Parathyroid adenoma (tissue), 2 donors: ENCODE results near the gene ATP2B1.

Experiments used
- H2AFZ ChIP-seq: fragments of 300-600 bp; sonication (generic); one replicate; pipeline ENCODE4 v1.7.0; 2017; ENCODE audit warnings: antibody characterized with exemption, mild to moderate bottlenecking
- H3K27ac ChIP-seq: fragments of 300-600 bp; sonication (generic); one replicate; pipeline ENCODE4 v1.7.0; 2017
- H3K27me3 ChIP-seq: fragments of 300-600 bp; sonication (generic); one replicate; pipeline ENCODE4 v1.7.0; 2017; ENCODE audit warnings: low read length; ENCODE audit not compliant: control insufficient read depth, insufficient read depth
- H3K36me3 ChIP-seq: fragments of 300-600 bp; sonication (generic); one replicate; pipeline ENCODE4 v1.7.0; 2017; ENCODE audit warnings: low read length; ENCODE audit not compliant: control insufficient read depth, insufficient read depth
- H3K4me1 ChIP-seq: fragments of 300-600 bp; sonication (generic); one replicate; pipeline ENCODE4 v1.7.0; 2017; ENCODE audit warnings: control low read depth
- H3K4me2 ChIP-seq: fragments of 300-600 bp; sonication (generic); one replicate; pipeline ENCODE4 v1.7.0; 2017; ENCODE audit warnings: low read length
- H3K4me3 ChIP-seq: fragments of 300-600 bp; sonication (generic); one replicate; pipeline ENCODE4 v1.7.0; 2017; ENCODE audit warnings: low read depth, low read length
- H3K79me2 ChIP-seq: fragments of 300-600 bp; sonication (generic); one replicate; pipeline ENCODE4 v1.7.0; 2017; ENCODE audit warnings: control low read depth
- H3K9ac ChIP-seq: fragments of 300-600 bp; sonication (generic); one replicate; pipeline ENCODE4 v1.7.0; 2017; ENCODE audit warnings: mild to moderate bottlenecking
- H3K9me3 ChIP-seq: fragments of 300-600 bp; sonication (generic); one replicate; pipeline ENCODE4 v1.7.0; 2017; ENCODE audit warnings: low read length; ENCODE audit not compliant: control insufficient read depth
- TF ChIP-seq, protein P1 (sequence below): fragments of 300-600 bp; sonication (generic); IDR thresholded peaks from one replicate; pipeline ENCODE4 v1.7.0; 2017; ENCODE audit warnings: antibody characterized with exemption, mild to moderate bottlenecking
- donor health status: primary hyperparathyroidism.

Gene ATP2B1

GRCh38 chr12:89566615-89567014 is 142.0 kb downstream of the ATP2B1 start:
- H3K4me2 ChIP-seq, result no peak overlapping the region
- no peaks in the 10 kb centered on the region for H3K27me3 ChIP-seq
- TF ChIP-seq, protein P1, sequence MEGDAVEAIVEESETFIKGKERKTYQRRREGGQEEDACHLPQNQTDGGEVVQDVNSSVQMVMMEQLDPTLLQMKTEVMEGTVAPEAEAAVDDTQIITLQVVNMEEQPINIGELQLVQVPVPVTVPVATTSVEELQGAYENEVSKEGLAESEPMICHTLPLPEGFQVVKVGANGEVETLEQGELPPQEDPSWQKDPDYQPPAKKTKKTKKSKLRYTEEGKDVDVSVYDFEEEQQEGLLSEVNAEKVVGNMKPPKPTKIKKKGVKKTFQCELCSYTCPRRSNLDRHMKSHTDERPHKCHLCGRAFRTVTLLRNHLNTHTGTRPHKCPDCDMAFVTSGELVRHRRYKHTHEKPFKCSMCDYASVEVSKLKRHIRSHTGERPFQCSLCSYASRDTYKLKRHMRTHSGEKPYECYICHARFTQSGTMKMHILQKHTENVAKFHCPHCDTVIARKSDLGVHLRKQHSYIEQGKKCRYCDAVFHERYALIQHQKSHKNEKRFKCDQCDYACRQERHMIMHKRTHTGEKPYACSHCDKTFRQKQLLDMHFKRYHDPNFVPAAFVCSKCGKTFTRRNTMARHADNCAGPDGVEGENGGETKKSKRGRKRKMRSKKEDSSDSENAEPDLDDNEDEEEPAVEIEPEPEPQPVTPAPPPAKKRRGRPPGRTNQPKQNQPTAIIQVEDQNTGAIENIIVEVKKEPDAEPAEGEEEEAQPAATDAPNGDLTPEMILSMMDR, result no peak
- no peak overlapping the region for H3K4me3 ChIP-seq
- no peaks in the 10 kb centered on the region for H3K4me1 ChIP-seq
- H3K9ac ChIP-seq, result no peak overlapping the region
- H2AFZ ChIP-seq, result no peak overlapping the region
- H3K27ac ChIP-seq, result no peak overlapping the region
- H3K36me3 ChIP-seq, result no peaks in the 10 kb centered on the region
- H3K79me2 ChIP-seq, result no peaks in the 10 kb centered on the region
- no peaks in the 10 kb centered on the region for H3K9me3 ChIP-seq

DNA sequence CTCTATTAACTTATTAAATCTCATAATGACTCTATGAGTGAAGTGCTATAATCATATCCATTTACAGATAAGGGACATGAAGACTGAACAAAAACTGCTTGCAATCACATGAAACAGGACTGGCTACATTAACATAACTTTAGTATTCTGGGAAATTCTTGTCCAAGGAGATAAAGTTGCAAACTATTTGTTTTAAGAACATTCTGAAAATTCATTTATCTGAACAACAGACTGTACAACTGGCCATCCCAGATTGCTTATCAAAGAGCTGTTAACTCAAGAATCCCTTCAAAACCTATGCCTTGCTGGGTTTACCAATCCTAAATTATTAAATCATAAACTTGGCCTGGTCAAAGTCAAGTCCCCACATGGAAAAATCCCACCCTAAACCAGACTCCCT is 143.6 kb downstream of the ATP2B1 start:
- Histone ChIP-seq H3K9ac (no peak overlapping the region), H3K27me3 (no peaks in the 10 kb centered on the region), H3K4me2 (no peak overlapping the region), H3K4me3 (no peak overlapping the region), H3K4me1 (no peaks in the 10 kb centered on the region), H3K9me3 (no peaks in the 10 kb centered on the region), H2AFZ (no peak overlapping the region), H3K27ac (no peak overlapping the region), H3K36me3 (no peaks in the 10 kb centered on the region), H3K79me2 (no peaks in the 10 kb centered on the region)
- TF ChIP-seq, protein P1, result no peak

DNA sequence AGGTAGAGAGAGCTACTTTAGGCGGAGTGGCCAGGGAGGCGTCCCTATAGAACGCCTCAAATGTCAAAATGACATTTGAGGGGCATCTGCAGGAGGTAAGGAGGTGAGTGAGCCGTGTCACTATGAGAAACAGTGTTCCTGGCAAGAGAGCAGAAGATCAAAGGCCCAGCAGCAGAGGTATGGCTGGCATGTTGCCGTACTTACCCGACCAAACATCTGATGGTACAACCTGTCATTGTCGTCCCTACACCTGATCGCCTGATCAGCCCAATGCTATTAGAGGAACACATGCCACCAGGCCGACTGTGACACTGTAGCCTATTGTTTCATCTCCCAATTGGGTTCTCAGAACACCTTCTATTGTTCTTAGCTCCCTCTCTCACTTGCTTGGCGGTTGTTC is 148.9 kb downstream of the ATP2B1 start:
- Histone ChIP-seq H3K36me3 (no peaks in the 10 kb centered on the region), H3K9me3 (no peaks in the 10 kb centered on the region), H3K27me3 (no peaks in the 10 kb centered on the region), H3K4me3 (no peak overlapping the region), H3K4me2 (no peak overlapping the region), H3K9ac (no peak overlapping the region), H3K27ac (no peak overlapping the region), H2AFZ (no peak overlapping the region), H3K4me1 (no peaks in the 10 kb centered on the region), H3K79me2 (no peaks in the 10 kb centered on the region)
- TF ChIP-seq, protein P1, result no peak

DNA sequence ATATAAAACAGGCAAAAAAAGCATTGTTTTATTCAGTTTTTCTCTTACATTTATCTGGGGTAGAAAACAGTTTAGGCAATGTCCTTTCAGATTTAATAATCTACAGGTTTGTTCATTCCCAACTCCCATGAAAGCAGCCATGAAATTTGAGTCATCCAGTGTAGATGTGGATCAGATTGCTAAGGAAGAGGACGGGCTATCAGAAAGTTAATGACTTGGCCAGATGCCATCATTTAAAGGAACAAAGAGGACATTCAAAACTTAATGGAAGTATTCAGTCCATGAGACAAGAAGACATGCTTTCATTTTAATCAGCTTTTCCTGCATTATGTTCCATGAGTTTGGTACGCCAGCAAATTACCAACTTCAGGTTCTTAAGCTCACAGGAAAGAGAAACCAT is 151.7 kb downstream of the ATP2B1 start:
- Histone ChIP-seq H3K27me3 (no peaks in the 10 kb centered on the region), H3K9ac (no peak overlapping the region), H2AFZ (no peak overlapping the region), H3K79me2 (no peaks in the 10 kb centered on the region), H3K9me3 (no peaks in the 10 kb centered on the region), H3K27ac (no peak overlapping the region), H3K4me2 (no peak overlapping the region), H3K36me3 (no peaks in the 10 kb centered on the region), H3K4me3 (no peak overlapping the region), H3K4me1 (no peaks in the 10 kb centered on the region)
- TF ChIP-seq, protein P1, result no peak

DNA sequence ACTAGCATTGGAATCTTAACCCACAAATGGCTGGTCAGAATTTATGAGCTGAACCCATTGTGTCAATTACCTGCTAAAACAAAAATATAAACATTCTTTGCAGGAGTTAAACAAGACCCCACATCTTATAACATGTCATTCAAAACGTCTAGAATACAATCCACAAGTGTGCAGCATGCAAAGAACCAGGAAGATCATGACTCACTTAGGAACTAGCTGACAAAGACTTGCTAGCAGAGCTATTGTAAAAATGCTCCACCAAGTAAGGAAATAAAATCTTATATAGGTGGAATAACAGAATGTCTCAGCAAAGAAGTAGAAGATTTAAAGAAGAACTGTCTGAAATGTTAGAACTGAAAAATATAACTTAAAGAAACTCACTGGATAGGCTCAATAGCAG is 156.3 kb downstream of the ATP2B1 start:
- no peak overlapping the region for H3K4me3 ChIP-seq
- no peaks in the 10 kb centered on the region for H3K36me3 ChIP-seq
- TF ChIP-seq, protein P1, result no peak
- no peaks in the 10 kb centered on the region for H3K9me3 ChIP-seq
- no peak overlapping the region for H2AFZ ChIP-seq
- H3K4me1 ChIP-seq, result no peaks in the 10 kb centered on the region
- no peaks in the 10 kb centered on the region for H3K79me2 ChIP-seq
- no peaks in the 10 kb centered on the region for H3K27me3 ChIP-seq
- no peak overlapping the region for H3K27ac ChIP-seq
- no peak overlapping the region for H3K4me2 ChIP-seq
- H3K9ac ChIP-seq, result no peak overlapping the region
